HepG2 (cell line): ENCODE data around the gene IRX3. TPM values are rescaled to one million over a fixed set of nuclear protein-coding genes. Genes with fewer than 3 reads are reported as not detected.
A peak's percentile ranks its signal among the peaks of the same experiment; 100 is the strongest.

Experiments used
- ARID2 ChIP-seq: sonication (generic); formaldehyde crosslinking; IDR thresholded peaks from 2 replicates; pipeline ENCODE4 v1.8.1; 2022; ENCODE audit warnings: mild to moderate bottlenecking, missing genetic modification reagents, borderline replicate concordance
- CHCHD3 ChIP-seq: sonication (generic); formaldehyde crosslinking; IDR thresholded peaks from 2 replicates; pipeline ENCODE4 v1.8.0; 2022; ENCODE audit warnings: mild to moderate bottlenecking, missing genetic modification reagents, moderate library complexity
- DR1 ChIP-seq: sonication (generic); formaldehyde crosslinking; IDR thresholded peaks from 2 replicates; pipeline ENCODE4 v1.8.0; 2021; ENCODE audit warnings: mild to moderate bottlenecking, missing genetic modification reagents, inconsistent platforms
- EEA1 ChIP-seq: sonication (generic); formaldehyde crosslinking; IDR thresholded peaks from 2 replicates; pipeline ENCODE4 v1.5.1; 2020; ENCODE audit warnings: mild to moderate bottlenecking, missing genetic modification reagents, borderline replicate concordance
- FOSL1 ChIP-seq: sonication (generic); formaldehyde crosslinking; IDR thresholded peaks from 2 replicates; pipeline ENCODE4 v1.9.0; 2021; ENCODE audit warnings: missing genetic modification reagents, borderline replicate concordance
- FOXK1 ChIP-seq: sonication (generic); formaldehyde crosslinking; IDR thresholded peaks from 2 replicates; pipeline ENCODE4 v1.4.0; 2020; ENCODE audit warnings: low read depth, missing genetic modification reagents, borderline replicate concordance
- FUBP1 ChIP-seq: sonication (generic); formaldehyde crosslinking; IDR thresholded peaks from 2 replicates; pipeline ENCODE4 v1.5.1; 2020; ENCODE audit warnings: missing genetic modification reagents, mild to moderate bottlenecking, borderline replicate concordance
- HNRNPL ChIP-seq: fragments of 200-400 bp; formaldehyde crosslinking; IDR thresholded peaks from 2 replicates; pipeline ENCODE4 v1.6.1; 2017; ENCODE audit warnings: mild to moderate bottlenecking, low read depth, low read length
- JUNB ChIP-seq: sonication (generic); formaldehyde crosslinking; IDR thresholded peaks from 2 replicates; pipeline ENCODE4 v1.8.0; 2022; ENCODE audit warnings: missing genetic modification reagents, mild to moderate bottlenecking, borderline replicate concordance
- KAT7 ChIP-seq: IDR thresholded peaks from 2 replicates; pipeline ENCODE4 v1.6.1; 2018; ENCODE audit warnings: borderline replicate concordance, missing compliant biosample characterization
- MTA3 ChIP-seq: sonication (generic); formaldehyde crosslinking; IDR thresholded peaks from 2 replicates; pipeline ENCODE4 v1.4.0; 2020; ENCODE audit warnings: missing genetic modification reagents
- NRL ChIP-seq: sonication (generic); formaldehyde crosslinking; IDR thresholded peaks from 2 replicates; pipeline ENCODE4 v1.5.0; 2020; ENCODE audit warnings: missing genetic modification reagents, mild to moderate bottlenecking, moderate library complexity, borderline replicate concordance
- ZFP36 ChIP-seq: fragments of 150-350 bp; IDR thresholded peaks from 2 replicates; pipeline ENCODE4 v1.6.1; 2018; ENCODE audit warnings: borderline replicate concordance, low read length, low read depth; ENCODE audit not compliant: partially characterized antibody
- ZMYM2 ChIP-seq: sonication (generic); formaldehyde crosslinking; IDR thresholded peaks from 2 replicates; pipeline ENCODE4 v1.8.0; 2022; ENCODE audit warnings: mild to moderate bottlenecking, missing genetic modification reagents
- ZNF101 ChIP-seq: sonication (generic); formaldehyde crosslinking; IDR thresholded peaks from 2 replicates; pipeline ENCODE4 v1.4.0; 2020; ENCODE audit warnings: mild to moderate bottlenecking, low read depth, missing genetic modification reagents, borderline replicate concordance
- ZNF280D ChIP-seq: sonication (generic); formaldehyde crosslinking; IDR thresholded peaks from 2 replicates; pipeline ENCODE4 v1.5.1; 2020; ENCODE audit warnings: mild to moderate bottlenecking, missing genetic modification reagents
- ZNF30 ChIP-seq: sonication (generic); formaldehyde crosslinking; IDR thresholded peaks from 2 replicates; pipeline ENCODE4 v1.5.0; 2020; ENCODE audit warnings: mild to moderate bottlenecking, missing genetic modification reagents
- ZNF337 ChIP-seq: sonication (generic); formaldehyde crosslinking; IDR thresholded peaks from 2 replicates; pipeline ENCODE4 v1.5.1; 2020; ENCODE audit warnings: missing genetic modification reagents, low read depth, mild to moderate bottlenecking, borderline replicate concordance
- ZNF350 ChIP-seq: sonication (generic); formaldehyde crosslinking; IDR thresholded peaks from 2 replicates; pipeline ENCODE4 v1.4.0; 2020; ENCODE audit warnings: mild to moderate bottlenecking, low read depth, missing genetic modification reagents, borderline replicate concordance
- ZNF382 ChIP-seq: sonication (generic); formaldehyde crosslinking; IDR thresholded peaks from 2 replicates; pipeline ENCODE4 v1.5.0; 2020; ENCODE audit warnings: missing genetic modification reagents, mild to moderate bottlenecking, borderline replicate concordance
- ZNF879 ChIP-seq: sonication (generic); formaldehyde crosslinking; IDR thresholded peaks from 2 replicates; pipeline ENCODE4 v1.8.1; 2023; ENCODE audit warnings: missing genetic modification reagents
- polyA plus RNA-seq, 8 experiments: library from polyadenylated mRNA; depleted of rRNA in 3 of 8; stranded (reverse) in 7 of 8; unstranded in 1 of 8; fragments of >200 nt; fragmentation: Illumina TruSeq in 4 of 8; extraction: Trizol in 4 of 8; gene quantifications; 2 replicates each; pipeline versions ENCODE4 v1.2.1 to v1.2.3, GENCODE V29; 2011 to 2016; ENCODE audit warnings: low read depth in 4 of 8, missing spikeins in 1 of 8, mixed read lengths in 1 of 8; ENCODE audit not compliant: insufficient read depth in 1 of 8
- total RNA-seq, 5 experiments: library from RNA; depleted of rRNA; stranded (reverse); fragments of >200 nt; fragmentation: Illumina TruSeq; extraction: Trizol; gene quantifications; 2 replicates each; pipeline ENCODE4 v1.2.3, GENCODE V29; 2016; ENCODE audit warnings: low read depth in 1 of 5
- TF ChIP-seq, protein P1 (sequence below): IDR thresholded peaks from 2 replicates; pipeline ENCODE4 v1.6.1; 2012; ENCODE audit warnings: low read length, improper control_type of control experiment

IRX3 gene
- total and polyA plus RNA-seq, 2 of the 13 experiments (the other 11 are each of a cell fraction or from before 2014, with no cell fraction given), result 9.2 to 16.4 TPM

DNA sequence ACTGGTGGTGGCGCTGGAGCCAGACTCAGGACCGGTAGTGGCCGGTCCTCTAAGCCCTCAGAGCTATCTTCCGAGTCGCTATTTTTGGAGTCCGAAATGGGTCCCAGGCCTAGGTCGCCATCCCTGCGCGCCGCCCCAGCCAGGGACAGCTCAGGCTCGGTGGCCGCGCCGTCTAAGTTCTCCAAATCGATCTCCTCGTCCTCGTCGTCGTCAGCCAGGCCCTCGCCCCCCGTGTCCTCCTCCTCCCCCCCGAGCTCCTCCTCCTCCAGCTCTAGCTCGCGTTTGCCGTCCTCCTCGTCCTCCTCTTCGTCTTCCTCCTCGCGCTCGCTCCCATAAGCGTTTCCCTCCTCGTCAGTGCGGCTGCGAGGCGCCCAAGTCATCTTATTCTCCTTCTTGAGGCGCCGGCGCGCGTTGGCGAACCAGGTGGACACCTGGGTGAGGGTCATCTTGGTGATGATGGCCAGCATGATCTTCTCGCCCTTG is 1.6 kb downstream of the IRX3 start (continued):
- TF ChIP-seq ZNF101, result no peak
- peak; percentile 57; the same call in 1 of the 2 replicates for TF ChIP-seq ZMYM2
- TF ChIP-seq ZNF30 (CRISPR knock-in tag), result 0 out of 2 replicates have a peak, but pooled peaks have one; percentile 46
- TF ChIP-seq ARID2 (CRISPR knock-in tag), result 0 out of 2 replicates have a peak, but pooled peaks have one; percentile 35
- TF ChIP-seq ZNF350 (CRISPR knock-in tag), result 0 out of 2 replicates have a peak, but pooled peaks have one; percentile 41
- peak; percentile 86 for TF ChIP-seq KAT7 (CRISPR knock-in tag)
- no peak for TF ChIP-seq ZNF382 (CRISPR knock-in tag)
- TF ChIP-seq HNRNPL, result 0 out of 2 replicates have a peak, but pooled peaks have one; percentile 30
- TF ChIP-seq, protein P1, sequence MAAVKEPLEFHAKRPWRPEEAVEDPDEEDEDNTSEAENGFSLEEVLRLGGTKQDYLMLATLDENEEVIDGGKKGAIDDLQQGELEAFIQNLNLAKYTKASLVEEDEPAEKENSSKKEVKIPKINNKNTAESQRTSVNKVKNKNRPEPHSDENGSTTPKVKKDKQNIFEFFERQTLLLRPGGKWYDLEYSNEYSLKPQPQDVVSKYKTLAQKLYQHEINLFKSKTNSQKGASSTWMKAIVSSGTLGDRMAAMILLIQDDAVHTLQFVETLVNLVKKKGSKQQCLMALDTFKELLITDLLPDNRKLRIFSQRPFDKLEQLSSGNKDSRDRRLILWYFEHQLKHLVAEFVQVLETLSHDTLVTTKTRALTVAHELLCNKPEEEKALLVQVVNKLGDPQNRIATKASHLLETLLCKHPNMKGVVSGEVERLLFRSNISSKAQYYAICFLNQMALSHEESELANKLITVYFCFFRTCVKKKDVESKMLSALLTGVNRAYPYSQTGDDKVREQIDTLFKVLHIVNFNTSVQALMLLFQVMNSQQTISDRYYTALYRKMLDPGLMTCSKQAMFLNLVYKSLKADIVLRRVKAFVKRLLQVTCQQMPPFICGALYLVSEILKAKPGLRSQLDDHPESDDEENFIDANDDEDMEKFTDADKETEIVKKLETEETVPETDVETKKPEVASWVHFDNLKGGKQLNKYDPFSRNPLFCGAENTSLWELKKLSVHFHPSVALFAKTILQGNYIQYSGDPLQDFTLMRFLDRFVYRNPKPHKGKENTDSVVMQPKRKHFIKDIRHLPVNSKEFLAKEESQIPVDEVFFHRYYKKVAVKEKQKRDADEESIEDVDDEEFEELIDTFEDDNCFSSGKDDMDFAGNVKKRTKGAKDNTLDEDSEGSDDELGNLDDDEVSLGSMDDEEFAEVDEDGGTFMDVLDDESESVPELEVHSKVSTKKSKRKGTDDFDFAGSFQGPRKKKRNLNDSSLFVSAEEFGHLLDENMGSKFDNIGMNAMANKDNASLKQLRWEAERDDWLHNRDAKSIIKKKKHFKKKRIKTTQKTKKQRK, result no peak
- no peak for TF ChIP-seq FOXK1 (CRISPR knock-in tag)
- TF ChIP-seq MTA3, result no peak
- TF ChIP-seq DR1 (CRISPR knock-in tag), result no peak
- TF ChIP-seq ZNF337 (CRISPR knock-in tag), result no peak
- TF ChIP-seq EEA1 (CRISPR knock-in tag), result 0 out of 2 replicates have a peak, but pooled peaks have one; percentile 23
- TF ChIP-seq FOSL1 (CRISPR knock-in tag), result no peak
- TF ChIP-seq ZNF879 (CRISPR knock-in tag), result 0 out of 2 replicates have a peak, but pooled peaks have one; percentile 61
- TF ChIP-seq ZNF280D (CRISPR knock-in tag), result no peak
- TF ChIP-seq NRL (CRISPR knock-in tag), result peak; percentile 48; the same call in 1 of the 2 replicates
- no peak for TF ChIP-seq JUNB (CRISPR knock-in tag)
- no peak for TF ChIP-seq CHCHD3
- no peak for TF ChIP-seq ZFP36
- TF ChIP-seq FUBP1, result no peak
